SW 1271 (cell line): Measurements from ENCODE around the gene MAPK12.
A peak's percentile ranks its signal among the peaks of the same experiment; 100 is the strongest.
"Not testable (repeated sequence)": the region's sequence is repeated elsewhere in the genome, so short reads cannot be mapped to it uniquely, and the experiment has no call there.

Experiments used
- DNase-seq, 2 experiments: peaks; one replicate each; lab custom pipeline; 2025; lab: John Stamatoyannopoulos, UW

Gene MAPK12

GRCh38 chr22:50282361-50283155 lies 21.1 kb upstream of the MAPK12 start:
- peak; percentile 25 to 60 for DNase-seq

DNA sequence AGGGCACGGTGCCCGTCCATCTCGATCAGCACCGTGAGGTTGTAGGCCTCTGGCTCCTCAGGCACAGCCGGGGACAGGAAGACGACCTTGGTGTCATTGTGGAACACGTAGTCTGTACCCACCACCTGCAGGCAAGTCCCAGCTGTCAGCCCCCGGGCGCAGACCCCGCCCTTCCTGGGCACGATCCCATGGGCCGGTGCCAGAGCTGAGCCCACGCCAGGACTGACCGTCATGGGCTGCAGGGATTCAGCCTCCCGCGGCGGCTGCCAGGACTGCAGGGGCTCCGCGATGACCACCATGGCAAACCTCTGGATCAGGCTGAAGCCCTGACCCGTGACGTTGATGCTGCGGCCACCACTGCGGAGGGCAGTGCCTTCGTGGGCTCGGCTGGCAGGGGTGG lies 20.5 kb upstream of the MAPK12 start:
- DNase-seq = no peak

GRCh38 chr22:50281384-50281760 lies 19.9 kb upstream of the MAPK12 start:
- no peak for DNase-seq

DNA sequence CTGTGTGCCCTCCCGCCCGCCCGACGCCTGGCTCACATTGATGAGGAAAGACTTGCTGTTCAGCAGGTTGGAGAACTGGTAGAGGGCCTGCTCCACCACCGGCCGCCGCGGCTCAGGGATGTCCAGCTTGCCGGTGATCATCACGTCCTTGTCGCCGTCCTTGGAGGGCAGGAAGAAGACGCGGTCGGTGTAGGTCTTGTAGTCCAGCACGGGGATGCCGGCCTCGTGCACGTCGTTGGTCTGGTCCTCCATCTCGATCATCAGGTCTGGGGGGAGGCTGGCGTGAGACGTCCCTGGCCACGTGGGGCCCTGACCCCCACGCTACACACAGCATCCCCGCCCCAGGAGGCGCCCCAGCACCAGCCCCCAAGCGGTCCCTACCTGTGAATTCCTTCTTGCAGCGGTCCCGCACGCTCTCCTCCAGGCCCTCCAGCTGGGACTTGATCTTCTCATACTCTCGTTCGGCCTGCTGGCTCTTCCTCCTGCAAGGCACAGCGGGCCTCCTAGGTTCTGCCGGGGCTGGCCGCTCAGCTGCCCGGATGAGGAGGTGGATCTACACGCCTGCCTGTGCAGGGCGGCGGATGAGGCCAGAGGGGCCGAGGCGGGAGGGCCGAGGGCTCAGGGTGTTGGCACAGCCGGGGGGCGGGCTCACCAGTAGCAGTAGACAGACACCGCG lies 19.4 kb upstream of the MAPK12 start:
- no peak for DNase-seq

DNA sequence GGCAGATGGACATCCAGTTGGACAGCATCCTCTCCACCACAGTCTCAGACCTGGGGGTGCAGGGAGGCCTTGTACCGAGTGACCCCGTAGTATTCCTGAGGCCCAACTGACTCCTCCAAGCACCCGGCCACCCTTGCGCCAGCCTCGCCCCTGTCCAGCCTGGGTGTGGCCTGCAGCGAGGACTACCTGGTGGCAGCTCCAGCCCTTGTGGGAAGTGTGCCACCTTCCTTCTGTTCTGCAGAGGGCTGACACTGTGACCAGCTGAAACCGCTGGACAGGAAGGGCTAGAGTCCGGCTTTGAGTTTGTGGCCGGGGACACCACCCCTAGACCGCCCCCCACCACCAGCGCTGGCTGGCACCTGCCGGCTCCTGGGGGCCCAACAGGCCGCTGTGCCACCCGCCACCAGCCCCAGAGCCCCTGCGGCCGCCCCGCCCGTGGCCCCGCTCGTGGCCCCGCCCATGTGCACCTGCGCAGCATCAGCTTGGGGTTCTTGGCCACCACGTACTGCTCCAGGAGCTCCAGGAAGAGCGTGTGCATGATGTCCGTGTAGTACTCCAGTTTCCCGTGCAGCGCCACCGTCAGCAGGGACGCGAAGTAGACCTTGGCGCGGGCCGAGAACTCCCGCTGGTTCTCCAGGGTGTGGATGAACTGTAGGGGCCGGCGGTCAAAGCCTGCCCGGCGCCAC lies 18.7 kb upstream of the MAPK12 start:
- DNase-seq = no peak

- no peak for DNase-seq
Measured at GRCh38 chr22:50278956-50279619, 17.6 kb upstream of the MAPK12 start.

DNA sequence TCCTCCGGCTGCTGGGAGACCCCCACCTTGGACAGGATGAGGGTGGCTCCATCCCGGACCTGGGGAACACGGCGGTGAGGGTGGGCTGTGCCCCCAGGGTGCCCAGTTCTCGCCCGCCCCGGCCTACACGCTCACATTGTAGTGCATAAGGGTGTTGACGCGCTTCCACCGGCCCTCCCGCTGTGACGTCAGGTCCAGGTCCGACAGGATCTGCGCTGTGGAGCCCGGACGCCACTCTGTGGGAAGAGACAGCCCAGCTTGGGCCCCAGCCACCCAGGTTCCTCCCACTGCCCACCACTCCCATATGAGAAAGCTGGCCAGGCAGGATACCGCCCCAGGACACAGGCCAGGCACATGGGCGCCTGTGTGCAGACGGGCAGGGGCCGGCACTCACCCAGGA lies 17.0 kb upstream of the MAPK12 start:
- DNase-seq = no peak

- DNase-seq = no peak
Measured at GRCh38 chr22:50277761-50278160, 16.3 kb upstream of the MAPK12 start.

- no peak for DNase-seq
Measured at GRCh38 chr22:50276143-50276542, 14.7 kb upstream of the MAPK12 start.

GRCh38 chr22:50275181-50276055 lies 13.9 kb upstream of the MAPK12 start:
- no peak for DNase-seq

DNA sequence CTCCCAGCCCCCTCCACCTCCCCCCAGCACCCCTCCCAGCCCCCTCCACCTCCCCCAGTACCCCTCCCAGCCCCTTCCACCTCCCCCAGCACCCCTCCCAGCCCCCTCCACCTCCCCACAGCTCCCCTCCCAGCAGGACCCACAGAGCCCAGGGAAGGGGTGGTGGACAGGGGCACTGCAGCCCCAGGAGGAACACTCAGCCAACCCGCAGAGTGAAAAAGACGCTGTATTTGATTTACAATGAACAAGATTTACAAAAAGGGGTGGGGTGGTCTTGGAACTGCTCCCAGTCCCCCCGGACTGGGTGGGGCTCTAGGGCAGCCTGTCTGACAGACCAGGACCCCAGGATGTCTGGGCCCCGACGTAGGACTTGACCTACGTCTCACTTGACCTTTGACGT lies 13.3 kb upstream of the MAPK12 start:
- no peak for DNase-seq

DNA sequence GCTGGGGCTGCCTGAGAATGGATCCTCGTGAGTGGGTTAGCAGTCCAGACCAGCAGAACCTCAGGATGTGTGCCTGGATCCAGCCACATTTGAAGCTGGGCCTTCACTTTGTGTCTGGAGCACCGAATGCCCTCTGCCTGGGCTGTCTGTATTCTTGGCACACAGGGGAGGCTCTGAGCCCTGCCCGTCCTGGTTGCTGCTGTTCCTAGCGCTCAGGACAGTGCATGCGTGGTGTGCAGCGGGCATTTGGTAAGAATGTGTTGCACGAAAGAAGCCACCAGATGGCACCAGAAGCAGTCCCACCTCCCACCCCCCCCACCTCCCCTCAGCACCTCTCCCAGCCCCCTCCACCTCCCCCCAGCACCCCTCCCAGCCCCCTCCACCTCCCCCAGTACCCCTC lies 12.8 kb upstream of the MAPK12 start:
- peak in 1 of 2 experiments; percentile 39 for DNase-seq

DNA sequence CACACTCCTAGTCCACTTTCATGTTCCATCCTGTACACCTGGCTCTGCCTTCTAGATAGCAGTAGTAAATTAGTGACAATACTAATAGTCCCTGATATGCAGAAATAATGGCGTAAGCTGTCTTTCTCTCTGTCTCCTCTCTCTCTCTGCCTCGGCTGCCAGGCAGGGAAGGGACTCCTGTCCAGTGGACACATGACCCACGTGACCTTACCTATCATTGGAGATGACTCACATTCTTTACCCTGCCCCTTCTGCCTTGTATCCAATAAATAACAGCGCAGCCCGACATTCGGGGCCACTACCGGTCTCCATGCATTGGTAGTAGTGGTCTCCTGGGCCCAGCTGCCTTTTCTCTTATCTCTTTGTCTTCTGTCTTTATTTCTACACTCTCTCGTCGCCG lies 12.3 kb upstream of the MAPK12 start:
- DNase-seq = not testable (repeated sequence)

GRCh38 chr22:50273352-50273751 lies 11.9 kb upstream of the MAPK12 start:
- not testable (repeated sequence) for DNase-seq

- no peak for DNase-seq
Measured at GRCh38 chr22:50272044-50272802, 10.7 kb upstream of the MAPK12 start.

GRCh38 chr22:50271519-50271970 lies 10.1 kb upstream of the MAPK12 start:
- no peak for DNase-seq

DNA sequence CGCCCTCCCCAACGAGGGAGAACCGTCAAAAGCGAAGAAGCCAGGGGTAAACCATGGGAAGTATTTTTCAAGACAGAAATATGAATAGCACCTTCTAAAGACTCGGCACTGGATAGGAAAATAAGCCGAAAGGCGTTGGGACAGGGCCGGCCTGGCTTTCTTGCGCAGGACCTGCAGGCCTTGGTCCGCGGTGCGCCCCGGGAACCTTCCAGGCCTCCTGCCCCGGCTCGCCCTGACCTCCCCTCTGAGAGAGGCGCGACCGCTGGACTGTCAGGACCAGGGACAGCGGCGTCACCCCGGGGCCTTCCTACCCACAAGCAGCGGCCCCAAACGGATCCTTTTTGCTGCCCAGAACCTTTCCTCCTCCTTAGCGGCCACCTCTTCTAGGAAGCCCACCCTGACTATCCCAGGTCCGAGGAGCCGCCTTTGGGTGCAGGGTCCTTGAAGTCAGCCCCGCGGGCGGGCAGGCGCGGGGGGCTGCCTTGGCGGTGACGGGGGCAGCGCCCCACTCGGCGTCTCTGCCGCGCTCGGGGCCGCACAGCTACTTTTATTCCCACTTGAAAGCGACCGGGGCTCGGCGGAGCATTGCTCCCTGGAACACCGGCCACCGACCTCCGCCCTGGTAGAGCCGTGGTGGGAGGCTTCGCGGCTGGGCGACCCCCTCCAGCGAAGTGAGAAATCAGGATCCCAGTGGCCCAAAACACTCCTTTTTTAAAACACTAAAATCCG lies 9.3 kb upstream of the MAPK12 start:
- peak in 1 of 2 experiments; percentile 17 for DNase-seq

GRCh38 chr22:50269970-50270665 lies 8.6 kb upstream of the MAPK12 start, which contains the start of gene MAPK11:
Gene MAPK11, minus strand, starts transcription at chr22:50270380. Its CDS starts 88 bp downstream, at chr22:50270292.
- peak in 1 of 2 experiments; percentile 29 for DNase-seq

GRCh38 chr22:50269573-50269969 lies 8.1 kb upstream of the MAPK12 start:
- DNase-seq = no peak
